GM12872 (cell line): ENCODE results near the gene CYYR1.

ENCODE experiments used
- CTCF ChIP-seq: IDR thresholded peaks from 3 replicates; pipeline ENCODE4 v1.5.1; 2011; ENCODE audit warnings: low read depth, mild to moderate bottlenecking, low read length, moderate library complexity; ENCODE audit not compliant: insufficient read depth

CYYR1 gene

DNA sequence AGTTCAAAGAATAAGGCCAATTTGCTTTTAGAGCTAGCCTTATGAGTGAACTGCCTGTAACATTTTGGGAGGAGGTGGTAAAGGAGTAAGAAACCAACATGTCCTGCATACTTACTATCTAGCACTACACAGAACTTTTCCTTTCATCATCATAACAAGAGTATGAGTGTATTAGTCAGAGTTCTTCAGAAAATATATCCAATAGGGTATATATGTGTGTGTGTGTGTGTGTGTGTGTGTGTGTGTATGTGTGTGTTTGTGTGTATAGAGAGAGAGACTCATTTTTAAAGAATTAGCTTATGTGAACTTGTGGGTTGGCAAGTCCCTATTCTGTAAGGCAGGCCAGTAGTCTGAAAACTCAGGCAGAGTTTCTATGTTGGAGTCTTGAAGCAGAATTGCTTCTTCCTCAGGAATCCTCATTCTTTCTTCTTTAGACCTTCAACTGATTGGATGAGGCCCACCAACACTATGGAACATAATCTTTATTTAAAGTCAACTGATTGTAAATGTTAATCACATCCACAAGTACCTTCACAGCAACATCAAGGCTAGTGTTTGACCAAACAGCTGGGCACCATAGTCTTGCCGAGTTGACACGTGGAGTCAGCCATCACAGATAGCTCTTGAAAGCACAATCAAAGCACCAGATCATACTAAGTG lies 121.9 kb downstream of the CYYR1 start:
- no peak for TF ChIP-seq CTCF

GRCh38 chr21:26449161-26449560 lies 123.9 kb downstream of the CYYR1 start:
- no peak for TF ChIP-seq CTCF

DNA sequence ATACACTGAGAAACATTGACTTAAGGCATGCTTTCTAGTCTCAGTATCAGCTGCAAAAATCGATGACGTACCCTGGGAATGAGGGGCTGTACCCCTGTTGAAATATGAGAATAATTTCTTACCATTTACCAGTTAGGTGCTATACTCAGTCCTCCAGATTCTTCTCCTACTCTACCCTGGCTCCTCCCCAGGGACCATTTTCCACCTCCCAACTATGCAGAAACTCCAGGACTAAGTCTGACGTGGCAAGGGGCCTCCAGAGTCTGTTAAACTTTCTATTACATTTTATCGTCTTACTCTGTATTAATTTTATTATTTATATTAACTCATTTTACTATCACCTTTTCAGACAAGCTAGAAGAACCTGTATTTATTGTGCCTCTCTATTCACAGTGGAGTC lies 124.3 kb downstream of the CYYR1 start:
- no peak for TF ChIP-seq CTCF

DNA sequence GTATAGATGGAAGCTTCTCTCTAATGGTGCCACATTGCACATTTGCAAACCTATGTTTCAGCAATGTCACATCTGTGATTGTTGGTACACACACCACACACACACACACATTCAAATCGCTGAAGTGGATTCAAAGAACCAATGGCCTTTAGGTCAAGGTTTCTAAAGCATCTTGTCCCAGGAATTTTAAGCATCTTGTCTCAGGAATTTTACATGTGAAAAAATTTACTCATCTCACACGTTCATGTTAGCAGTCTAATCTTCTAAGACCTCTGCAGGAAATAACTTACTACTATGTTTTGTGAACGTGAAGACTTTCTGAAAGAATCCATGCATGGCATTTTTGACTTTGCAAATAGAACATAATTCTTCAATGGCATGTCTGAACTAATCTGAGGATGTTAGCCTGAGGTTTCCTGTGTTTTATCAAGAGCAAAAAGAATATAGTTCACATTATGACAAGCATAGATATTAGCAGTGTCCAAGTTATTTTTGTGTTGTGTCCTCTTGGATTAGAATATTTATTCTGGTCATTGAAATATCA lies 125.1 kb downstream of the CYYR1 start:
- no peak for TF ChIP-seq CTCF

- TF ChIP-seq CTCF = no peak
Measured at GRCh38 chr21:26445440-26445839, 127.6 kb downstream of the CYYR1 start.

- no peak for TF ChIP-seq CTCF
Measured at GRCh38 chr21:26444646-26445045, 128.4 kb downstream of the CYYR1 start.

DNA sequence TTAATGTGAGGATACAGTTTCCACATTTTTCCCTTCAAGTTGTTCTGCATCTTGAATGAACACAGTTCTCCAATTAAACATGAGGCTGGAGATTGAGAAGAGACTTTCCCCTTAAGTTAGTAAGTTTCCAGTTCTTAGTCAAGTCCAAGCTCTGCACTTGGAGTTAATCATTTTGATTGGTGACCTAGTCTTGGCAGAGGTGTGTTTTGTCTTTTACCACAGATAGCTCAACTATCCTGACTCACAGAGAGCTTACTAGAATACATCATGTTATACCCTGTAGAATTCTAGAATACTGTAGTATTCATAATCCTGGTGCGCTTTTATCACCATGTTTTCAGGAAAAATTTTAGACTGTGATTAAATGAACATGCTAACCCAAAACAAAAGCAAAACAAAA lies 129.2 kb downstream of the CYYR1 start:
- no peak for TF ChIP-seq CTCF
